HG03196 (cell line): ENCODE results near the gene ANO2.

Experiments used
- ATAC-seq: cut with Tn5 transposase; IDR thresholded peaks from one replicate; pipeline ENCODE4 v1.9.1; 2021; ENCODE audit not compliant: unreplicated experiment

ANO2 gene

DNA sequence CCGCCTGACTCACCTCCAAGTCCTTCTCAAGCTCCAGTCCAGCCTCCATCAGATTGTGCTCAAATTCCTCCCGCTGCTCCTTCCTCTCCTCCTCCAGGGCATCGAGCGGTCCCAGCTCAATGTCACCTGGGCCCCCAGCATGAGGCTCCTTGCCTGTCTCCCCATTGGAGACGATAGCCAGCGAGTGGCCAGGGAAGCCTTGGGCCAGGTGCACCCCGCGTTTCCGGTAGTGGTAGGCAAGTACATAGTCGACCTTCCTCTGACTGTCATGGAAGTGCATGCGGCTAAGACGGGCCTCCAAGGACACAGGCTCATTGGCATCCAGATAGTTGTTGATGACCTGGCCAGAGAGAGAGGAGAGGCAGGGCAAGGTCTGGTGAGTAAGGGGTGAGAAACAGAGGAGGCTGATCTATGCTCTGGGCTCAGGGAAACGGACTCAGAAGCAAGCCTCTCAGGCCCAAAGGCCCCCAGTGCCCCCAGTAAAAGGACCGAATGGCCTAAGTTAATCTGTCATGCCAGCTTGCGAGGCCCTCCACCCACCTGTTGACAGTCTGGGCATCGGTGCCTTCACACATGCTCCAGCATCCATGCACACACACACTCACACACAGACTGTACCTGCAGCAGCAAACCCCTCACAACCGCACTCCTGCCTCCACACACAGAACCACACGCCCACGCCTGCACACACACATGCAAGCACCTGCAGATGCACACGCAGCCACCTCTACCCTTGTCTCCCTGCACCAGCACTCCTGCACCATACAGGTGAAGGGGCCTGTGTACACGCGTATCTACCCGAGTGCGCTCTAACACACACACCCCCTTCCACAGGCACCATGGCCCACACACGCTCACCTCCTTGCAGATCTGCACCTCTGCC is 23.8 kb downstream of the ANO2 start:
- ATAC-seq = no peak

DNA sequence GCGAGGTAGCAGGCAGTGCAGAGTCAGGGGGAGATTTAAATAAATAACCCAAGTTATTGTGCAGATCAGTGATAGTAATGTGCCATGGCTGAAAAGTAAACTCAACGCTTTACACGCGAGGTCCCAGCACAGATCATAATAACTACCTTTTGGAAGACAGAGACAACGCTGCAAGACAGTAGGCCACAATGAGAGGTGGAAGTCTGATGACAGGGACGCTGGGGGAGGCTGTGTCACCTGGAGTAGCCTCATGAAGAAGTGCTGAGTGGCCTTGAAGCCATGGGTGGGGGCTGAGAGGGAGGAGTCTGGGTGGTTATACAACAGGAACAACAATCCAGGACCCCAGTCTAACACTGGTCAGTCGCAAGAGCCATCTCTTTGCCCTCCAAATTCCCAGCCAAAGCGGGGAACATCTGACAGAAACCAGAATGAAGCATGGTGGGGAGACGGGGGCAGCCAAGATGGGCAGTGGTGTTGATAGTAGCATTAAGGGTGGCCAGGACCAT is 28.2 kb downstream of the ANO2 start:
- ATAC-seq = no peak

GRCh38 chr12:5915511-5915910 is 29.5 kb downstream of the ANO2 start:
- no peak for ATAC-seq

- ATAC-seq = no peak
These were observed 30.5 kb downstream of the ANO2 start for GRCh38 chr12:5914387-5915149.

GRCh38 chr12:5913387-5913786 is 31.7 kb downstream of the ANO2 start:
- no peak for ATAC-seq

- no peak for ATAC-seq
These were observed 32.4 kb downstream of the ANO2 start for GRCh38 chr12:5912437-5913334.

DNA sequence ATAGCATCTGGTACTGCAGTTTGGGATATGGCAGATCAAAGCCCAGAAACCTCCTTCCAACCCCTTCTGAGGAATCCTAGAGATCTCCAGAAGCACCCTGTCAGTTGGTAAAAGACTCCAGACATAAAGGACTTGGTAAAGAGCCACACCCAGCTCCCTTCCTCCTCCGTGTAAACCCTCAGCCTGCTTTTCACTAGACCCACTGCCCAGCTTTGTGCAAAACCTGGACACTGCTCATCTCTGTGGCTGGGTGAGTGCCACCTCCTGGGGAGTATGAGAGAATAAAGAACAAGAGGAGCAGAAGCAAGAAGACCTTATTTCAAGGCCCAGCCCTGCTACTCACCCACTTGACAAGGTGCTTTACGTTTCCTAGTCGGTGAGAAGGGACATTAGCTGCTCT is 33.0 kb downstream of the ANO2 start:
- ATAC-seq = no peak

DNA sequence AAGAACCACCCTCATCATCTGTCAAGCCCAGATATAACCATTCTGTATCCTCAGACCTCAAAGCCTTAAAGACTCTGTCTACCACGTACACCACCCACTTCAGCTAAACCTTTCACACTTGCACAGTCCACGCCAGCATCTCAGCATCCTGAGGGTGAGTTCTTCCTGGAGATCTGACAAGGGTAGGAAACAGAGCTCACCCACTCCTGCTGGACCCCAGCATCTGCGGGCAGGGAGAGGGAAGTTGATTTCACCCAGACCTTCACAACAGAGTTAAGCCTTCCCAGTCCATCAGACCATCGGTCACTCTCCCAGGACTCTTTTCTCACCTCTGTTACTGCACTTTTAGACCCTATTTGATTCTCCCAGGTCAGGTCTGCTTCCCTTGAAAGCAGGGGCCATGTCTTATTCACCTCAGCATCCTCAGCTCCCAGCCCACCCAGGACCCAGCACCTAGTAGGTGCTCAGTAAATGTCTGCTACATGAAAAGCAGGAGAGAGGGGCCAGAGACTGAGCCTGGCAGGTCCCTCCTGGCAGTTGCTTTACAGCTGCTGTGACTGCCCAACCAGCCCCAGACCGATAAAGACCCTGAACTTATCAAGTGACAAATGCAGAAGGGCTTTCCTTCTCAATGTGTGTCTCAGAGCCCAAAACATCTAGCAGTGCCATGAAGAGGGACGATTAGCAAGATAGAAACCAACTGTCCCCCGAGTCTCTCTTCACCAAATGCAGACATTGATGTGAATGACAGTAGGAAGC is 34.1 kb downstream of the ANO2 start:
- no peak for ATAC-seq

- ATAC-seq = no peak
These were observed 35.5 kb downstream of the ANO2 start for GRCh38 chr12:5909560-5909959.

- no peak for ATAC-seq
These were observed 36.8 kb downstream of the ANO2 start for GRCh38 chr12:5908251-5908650.

DNA sequence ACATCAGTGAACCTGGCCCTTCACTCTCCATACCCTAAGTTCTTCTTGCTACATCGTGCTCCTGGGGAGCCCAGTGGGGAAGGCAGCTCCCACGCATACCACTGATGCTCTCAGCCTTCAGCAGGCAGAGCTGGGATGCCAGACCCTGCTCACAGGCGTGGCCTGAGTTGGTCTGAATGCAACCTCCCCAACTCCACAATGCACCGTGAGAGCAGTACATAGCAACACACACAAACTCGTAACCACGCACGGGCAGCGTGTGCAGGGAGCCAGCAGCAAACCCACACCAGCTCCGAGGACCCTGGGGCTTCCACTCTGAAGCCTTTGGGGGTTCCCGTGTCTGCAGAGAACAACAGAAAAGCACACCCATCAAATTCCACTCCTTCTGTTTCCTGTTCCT is 37.3 kb downstream of the ANO2 start:
- ATAC-seq = no peak

- no peak for ATAC-seq
These were observed 39.3 kb downstream of the ANO2 start for GRCh38 chr12:5905757-5906156.

DNA sequence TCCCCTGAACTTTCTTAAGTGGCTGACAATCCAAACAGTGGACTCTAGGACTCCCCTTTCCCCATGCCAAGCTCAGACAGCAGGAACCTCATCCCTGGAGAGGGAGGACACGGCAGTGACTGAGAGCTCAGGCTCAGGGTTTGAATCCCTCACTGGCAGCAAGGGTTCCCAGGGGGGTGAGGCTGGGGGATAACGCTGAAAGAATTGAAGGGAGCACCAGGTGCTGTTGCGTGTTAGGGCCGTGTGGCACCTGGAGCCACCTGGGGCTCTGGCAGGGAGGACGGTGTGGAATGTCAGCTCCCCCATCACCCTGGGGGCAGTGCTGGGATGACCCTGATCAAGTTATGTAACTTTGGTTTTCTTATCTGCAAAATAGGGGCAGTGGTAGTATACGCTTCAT is 40.1 kb downstream of the ANO2 start:
- ATAC-seq = no peak

- no peak for ATAC-seq
These were observed 40.6 kb downstream of the ANO2 start for GRCh38 chr12:5904441-5904840.

DNA sequence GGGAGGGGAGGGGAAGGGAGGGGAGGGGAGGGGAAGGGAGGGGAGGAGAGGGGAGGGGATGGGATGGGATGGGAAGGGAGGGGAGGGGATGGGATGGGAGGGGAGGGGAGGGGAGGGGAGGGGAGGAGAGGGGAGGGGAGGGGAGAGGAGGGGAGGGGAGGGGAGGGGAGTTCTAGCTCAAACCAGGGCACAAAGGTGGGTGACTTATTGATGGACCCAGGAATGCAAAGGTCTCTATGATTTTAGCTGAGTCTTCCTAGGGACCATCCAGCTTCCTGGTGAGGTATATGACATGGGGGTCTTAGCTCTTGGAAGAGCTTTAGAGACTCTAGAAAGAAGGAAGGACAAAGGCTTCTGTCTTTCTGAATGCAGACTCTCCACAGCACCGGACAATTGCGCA is 42.3 kb downstream of the ANO2 start:
- ATAC-seq = no peak

DNA sequence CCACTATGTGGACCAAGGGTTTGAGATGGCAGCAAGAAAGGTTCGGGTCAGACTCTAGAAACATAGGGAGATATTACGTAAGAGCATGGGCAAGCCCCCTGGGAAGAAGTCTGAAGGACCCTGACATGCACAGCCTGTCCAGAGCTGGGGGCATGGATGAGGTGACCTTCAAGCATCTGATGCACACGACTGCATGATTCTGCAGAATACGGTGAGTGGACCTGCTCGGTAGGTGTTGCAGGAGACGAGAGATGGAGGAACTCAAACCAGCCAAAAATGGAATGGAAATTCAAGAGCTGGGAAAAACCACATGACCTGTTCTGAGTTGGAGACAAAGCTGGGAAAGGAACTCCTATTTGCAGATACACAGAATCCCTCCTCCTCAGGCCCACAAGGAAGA is 43.6 kb downstream of the ANO2 start:
- ATAC-seq = no peak

DNA sequence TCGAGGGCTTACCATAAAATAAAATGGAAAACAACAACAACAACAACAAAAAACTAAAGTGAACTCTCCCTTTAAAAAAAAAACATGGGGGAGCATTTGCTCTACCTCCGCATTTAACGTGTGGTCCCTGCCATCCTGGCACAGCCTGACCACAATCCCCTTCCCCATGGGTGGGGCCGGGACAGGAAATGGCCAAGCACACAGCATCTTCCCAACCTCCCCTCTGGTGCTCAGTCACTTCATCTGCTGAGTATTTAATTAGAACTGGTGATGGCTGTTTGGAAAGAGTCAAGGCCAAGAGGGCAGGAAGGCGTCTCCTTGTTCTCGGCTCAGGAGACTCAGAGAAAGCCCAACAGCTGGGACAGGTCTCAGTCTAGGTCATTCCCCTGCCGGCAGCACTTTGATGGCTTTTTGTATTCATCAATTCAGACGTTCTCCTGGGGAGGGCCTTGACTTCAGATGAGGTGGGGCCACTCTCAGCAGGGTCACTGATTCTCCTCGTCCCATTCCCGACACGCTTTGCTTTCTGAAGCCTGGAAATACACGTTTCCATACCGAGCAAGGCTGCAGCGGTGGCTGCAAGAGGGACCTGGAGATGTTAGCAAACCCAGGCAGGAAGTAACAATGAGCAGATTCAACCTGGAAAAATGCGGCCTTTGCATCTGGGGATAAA is 44.4 kb downstream of the ANO2 start:
- no peak for ATAC-seq

GRCh38 chr12:5900076-5900475 is 45.0 kb downstream of the ANO2 start:
- ATAC-seq = no peak

GRCh38 chr12:5899675-5900074 is 45.4 kb downstream of the ANO2 start:
- ATAC-seq = no peak

GRCh38 chr12:5898874-5899273 is 46.2 kb downstream of the ANO2 start:
- no peak for ATAC-seq
